GM19240 (cell line): ENCODE measurements around the gene INPPL1.
"Not testable (repeated sequence)": the region's sequence is repeated elsewhere in the genome, so short reads cannot be mapped to it uniquely, and the experiment has no call there.

Experiments
- DNase-seq: peaks from one replicate; pipeline ENCODE4 v3.0.0; 2011; ENCODE audit warnings: low spot score; ENCODE audit not compliant: insufficient read length

INPPL1 gene, protein sequence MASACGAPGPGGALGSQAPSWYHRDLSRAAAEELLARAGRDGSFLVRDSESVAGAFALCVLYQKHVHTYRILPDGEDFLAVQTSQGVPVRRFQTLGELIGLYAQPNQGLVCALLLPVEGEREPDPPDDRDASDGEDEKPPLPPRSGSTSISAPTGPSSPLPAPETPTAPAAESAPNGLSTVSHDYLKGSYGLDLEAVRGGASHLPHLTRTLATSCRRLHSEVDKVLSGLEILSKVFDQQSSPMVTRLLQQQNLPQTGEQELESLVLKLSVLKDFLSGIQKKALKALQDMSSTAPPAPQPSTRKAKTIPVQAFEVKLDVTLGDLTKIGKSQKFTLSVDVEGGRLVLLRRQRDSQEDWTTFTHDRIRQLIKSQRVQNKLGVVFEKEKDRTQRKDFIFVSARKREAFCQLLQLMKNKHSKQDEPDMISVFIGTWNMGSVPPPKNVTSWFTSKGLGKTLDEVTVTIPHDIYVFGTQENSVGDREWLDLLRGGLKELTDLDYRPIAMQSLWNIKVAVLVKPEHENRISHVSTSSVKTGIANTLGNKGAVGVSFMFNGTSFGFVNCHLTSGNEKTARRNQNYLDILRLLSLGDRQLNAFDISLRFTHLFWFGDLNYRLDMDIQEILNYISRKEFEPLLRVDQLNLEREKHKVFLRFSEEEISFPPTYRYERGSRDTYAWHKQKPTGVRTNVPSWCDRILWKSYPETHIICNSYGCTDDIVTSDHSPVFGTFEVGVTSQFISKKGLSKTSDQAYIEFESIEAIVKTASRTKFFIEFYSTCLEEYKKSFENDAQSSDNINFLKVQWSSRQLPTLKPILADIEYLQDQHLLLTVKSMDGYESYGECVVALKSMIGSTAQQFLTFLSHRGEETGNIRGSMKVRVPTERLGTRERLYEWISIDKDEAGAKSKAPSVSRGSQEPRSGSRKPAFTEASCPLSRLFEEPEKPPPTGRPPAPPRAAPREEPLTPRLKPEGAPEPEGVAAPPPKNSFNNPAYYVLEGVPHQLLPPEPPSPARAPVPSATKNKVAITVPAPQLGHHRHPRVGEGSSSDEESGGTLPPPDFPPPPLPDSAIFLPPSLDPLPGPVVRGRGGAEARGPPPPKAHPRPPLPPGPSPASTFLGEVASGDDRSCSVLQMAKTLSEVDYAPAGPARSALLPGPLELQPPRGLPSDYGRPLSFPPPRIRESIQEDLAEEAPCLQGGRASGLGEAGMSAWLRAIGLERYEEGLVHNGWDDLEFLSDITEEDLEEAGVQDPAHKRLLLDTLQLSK

DNA sequence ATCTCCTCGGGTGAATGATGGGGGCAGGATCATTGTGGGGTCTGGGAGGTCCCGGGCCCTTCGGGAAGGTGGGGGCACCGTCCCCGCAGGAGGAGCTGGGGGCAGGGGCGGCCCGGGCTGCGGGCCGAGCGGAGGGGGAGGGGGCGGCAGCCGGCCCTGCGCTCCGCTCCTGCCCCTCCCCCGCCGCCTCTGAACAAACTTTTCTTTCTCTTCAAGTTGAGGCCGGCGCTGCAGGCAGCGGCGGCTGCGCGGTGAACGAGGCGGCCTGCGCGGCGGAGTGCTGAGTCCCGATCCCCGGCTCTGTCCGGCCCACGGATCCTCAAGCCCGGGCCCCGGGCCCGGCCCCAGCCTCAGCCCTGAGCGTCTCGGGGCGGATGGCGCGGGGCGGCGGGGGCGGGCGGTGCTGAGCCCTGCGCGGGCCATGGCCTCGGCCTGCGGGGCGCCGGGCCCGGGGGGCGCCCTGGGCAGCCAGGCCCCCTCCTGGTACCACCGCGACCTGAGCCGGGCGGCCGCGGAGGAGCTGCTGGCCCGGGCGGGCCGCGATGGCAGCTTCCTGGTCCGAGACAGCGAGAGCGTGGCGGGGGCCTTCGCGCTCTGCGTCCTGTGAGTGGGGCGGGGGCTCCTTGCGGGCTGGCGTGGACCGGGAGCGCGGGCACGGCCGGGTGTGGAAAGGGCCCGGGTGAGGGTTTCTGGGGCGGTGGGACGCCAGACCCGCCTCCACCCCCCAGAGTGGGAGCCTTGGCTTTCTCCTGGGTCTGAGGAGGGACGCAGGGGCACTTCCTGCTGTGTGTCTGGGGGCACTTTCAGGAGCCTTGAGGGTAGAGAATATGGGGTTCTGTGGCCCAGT is at the start of gene INPPL1:
INPPL1 (plus strand) TSS at position 204 of the 847 bp plus-strand sequence; CDS start at position 422, 218 bp downstream.
- DNase-seq = no peak

DNA sequence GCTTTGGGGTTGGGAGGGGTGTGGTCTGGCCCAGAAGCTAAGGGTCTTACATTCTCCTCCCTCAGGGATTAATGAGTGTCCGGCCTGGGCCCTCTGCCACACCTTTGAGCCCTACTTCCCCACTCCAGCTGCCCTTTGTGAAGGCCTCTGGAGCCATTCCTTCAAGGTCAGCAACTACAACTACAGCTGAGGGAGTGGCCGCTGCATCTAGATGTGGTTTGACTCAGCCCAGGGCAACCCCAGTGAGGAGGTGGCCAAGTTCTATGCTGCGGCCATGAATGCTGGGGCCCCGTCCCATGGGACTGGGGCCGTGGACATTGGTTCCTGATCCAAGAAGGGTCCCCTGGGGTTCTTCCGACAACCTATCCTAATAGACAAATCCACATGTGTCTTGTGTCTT is 46.9 kb upstream of the INPPL1 start:
- no peak for DNase-seq

DNA sequence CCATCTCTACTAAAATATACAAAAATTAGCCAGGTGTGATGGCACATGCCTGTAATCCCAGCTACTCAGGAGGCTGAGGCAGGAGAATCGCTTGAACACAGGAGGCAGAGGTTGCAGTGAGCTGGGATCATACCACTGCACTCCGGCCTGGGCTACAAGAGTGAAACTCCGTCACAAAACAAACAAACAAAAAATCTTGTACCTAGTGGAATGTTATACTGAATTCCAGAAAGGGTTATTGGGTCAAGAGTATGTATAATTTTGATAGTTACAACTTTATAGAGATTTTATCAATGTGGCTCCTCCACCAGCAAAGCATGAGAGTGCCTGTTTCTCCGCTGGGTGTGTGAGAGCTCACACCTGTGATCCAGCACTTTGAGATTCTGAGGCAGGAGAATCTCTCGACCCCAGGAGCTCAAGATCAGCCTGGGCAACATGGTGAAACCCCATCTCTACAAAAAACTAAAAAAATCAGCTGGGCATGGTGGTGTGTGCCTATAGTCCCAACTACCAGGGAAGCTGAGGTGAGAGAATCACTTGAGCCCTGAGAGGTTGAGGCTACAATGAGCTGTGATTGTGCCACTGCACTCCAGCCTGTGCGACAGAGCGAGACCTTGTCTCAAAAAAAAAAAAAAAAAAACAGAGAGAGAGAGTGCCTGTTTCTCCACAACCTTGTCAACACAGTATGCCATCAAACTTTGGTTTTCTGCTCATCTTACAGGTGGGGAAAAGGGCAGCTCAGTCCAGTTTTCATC is 45.3 kb upstream of the INPPL1 start:
- no peak for DNase-seq

DNA sequence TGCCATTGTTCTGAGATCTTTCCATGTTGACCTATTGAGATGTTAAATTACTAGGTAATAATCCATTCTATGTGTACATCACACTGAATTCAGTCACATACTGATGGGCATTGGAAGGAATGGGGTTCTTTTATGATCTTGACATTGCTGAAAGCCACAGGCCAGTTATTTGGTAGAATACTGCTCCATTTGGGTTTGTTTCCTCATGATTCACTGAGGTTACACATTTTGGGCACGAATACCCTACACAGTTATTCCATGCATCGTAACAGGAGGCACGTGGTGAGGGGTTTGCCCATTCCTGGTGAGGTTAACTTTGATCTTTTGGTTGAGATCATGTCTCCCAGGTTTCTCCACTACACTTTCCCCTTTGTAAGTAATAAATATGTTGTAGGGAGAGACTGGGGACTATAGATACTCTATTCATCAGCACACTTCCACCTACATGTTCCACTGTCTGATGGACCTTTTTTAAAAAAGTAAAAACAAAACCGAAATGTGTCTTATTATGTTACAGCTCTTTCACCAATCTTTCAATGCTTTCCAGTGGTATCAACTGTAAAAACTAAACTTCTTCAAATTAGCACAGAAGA is 44.7 kb upstream of the INPPL1 start:
- DNase-seq = no peak

DNA sequence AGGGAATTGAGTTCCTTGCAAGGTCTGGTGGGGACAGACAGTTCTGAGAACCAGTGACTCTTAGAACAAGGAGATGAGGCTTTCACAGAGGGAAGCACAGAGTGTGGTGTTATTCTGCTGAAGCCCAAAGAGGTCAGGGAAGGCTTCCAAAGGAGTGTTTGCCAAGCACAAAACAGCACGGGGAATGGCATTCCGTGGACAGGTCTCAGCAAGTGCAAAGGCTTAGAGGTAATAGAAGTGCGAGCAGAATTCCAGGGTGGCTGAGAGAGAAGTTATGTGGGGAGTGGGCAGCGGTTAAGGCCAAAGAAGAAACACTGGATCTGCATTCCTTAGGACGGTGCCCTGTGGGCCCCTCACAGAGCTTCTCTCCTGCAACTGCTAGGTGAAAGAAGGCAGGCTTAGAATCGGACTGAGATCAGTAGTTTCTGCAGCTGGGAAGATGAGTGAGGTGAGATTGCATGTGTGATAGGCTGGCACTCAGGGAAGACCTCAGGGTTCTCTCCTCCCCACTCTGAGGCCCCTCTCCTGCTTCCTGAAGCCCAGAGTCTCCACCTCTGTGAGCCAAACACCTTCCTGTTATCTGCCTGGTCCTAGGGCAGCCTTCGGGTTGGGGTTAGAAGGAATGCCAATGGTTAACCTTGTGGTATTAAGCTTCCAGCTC is 43.5 kb upstream of the INPPL1 start:
- DNase-seq = not testable (repeated sequence)

DNA sequence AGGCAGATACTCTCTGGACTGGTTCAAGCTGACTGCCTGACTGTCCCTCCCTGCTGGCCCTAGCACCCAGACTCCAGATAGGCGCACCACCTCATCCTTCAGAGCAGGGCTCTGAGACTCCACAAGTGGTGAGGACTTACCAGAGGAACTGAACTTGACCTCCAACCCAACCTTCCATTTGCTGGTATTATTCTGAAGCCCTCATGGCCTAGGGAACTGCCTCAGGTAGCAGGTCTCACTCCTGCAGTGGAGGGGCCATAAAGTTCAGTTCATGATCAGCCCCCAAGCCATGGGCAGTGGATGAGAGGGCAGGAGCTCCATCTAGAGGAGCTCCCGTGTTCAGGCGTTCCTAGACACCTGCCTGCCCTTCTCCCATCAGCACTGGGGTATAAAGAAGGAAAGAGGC is 43.0 kb upstream of the INPPL1 start:
- DNase-seq = not testable (repeated sequence)

DNA sequence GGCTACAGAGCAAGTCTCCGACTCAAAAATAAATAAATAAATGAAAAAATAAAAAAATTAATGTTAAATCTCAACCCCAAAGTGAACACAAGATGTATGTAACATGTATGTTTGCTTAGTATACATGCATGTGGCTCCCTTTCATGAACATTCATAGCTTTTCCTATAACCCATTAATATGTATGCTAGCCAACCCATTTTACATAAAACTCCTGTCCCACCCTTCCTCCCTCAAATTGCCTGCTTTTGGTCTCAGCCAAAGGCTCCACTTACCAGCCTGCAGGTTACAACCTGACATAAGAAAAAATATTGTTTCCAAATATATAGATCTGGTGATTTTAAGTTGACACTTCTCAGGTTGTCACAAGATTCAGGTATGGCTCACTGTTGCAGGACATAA is 36.3 kb upstream of the INPPL1 start:
- DNase-seq = no peak

DNA sequence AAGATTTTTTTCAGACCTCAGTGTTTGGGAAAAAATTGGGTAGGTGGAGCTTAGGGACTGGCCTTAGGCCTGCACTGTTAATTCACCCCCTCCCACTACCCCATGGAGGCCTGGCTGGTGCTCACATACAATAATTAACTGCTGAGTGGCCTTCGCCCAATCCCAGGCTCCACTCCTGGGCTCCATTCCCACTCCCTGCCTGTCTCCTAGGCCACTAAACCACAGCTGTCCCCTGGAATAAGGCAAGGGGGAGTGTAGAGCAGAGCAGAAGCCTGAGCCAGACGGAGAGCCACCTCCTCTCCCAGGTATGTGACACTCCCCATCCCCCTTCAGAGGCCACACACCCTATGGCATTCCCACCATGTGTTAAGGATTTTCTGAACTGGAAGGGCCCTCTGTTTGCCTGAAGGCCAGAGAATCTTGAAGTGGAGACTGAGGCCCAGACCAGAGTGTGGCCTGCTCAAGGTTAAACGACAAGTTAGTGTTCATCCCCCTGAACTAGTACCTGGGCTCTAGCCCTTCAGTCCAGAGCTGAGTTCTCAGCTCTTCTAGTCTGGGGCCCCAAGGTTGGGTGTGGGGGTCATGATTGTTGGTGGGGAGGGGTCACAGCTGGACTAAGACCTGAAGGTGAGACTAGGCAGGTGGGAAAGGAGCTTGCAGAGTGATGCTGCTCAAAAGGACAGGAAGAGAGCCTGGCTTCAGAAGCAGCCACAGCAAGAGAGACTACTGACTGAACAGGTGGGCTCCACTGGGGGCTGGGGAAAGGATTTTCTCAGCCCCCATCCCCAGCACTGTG is 34.9 kb upstream of the INPPL1 start:
- DNase-seq = no peak

DNA sequence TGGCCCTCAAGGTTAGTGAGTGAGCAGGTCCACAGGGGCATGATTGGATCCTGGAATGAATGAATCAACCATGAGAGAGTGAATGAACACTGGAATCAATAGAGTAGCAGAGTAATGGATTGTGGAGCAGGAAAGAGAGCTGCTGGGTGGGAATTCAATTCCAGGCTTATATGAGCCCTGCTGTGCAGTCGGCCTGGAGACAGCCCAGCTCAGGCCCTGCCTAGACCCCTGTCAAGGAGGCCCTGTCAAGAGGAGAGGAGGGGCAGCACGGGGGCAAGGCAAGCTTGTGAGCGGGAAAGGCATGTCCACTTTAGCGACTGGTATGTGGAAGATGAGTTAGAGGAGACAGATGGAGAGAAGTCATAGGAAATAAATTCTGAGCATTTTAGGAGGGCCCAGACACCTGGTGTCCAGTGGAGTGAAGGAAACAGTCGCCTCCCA is 33.9 kb upstream of the INPPL1 start:
- DNase-seq = no peak

DNA sequence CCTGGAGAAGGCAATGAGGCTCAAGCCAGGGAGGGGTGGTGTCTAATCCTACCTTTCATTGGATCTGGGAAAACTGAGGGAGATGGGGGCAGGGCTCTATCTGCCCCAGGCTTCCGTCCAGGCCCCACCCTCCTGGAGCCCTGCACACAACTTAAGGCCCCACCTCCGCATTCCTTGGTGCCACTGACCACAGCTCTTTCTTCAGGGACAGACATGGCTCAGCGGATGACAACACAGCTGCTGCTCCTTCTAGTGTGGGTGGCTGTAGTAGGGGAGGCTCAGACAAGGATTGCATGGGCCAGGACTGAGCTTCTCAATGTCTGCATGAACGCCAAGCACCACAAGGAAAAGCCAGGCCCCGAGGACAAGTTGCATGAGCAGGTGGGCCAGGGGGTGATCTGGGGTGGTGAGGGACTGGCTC is 32.6 kb upstream of the INPPL1 start, which contains the start of gene FOLR1:
FOLR1 (plus strand) TSS at position 180 of the 421 bp plus-strand sequence; CDS start at position 214, 34 bp downstream.
- DNase-seq = no peak

DNA sequence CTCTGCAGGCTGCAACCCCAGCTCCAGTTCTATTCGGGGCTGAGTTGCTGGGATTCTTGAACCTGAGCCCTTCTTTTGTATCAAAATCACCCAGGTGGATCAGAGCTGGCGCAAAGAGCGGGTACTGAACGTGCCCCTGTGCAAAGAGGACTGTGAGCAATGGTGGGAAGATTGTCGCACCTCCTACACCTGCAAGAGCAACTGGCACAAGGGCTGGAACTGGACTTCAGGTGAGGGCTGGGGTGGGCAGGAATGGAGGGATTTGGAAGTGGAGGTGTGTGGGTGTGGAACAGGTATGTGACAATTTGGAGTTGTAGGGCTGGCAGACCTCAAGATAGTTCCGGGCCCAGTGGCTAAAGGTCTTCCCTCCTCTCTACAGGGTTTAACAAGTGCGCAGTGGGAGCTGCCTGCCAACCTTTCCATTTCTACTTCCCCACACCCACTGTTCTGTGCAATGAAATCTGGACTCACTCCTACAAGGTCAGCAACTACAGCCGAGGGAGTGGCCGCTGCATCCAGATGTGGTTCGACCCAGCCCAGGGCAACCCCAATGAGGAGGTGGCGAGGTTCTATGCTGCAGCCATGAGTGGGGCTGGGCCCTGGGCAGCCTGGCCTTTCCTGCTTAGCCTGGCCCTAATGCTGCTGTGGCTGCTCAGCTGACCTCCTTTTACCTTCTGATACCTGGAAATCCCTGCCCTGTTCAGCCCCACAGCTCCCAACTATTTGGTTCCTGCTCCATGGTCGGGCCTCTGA is 28.9 kb upstream of the INPPL1 start:
- DNase-seq = no peak

DNA sequence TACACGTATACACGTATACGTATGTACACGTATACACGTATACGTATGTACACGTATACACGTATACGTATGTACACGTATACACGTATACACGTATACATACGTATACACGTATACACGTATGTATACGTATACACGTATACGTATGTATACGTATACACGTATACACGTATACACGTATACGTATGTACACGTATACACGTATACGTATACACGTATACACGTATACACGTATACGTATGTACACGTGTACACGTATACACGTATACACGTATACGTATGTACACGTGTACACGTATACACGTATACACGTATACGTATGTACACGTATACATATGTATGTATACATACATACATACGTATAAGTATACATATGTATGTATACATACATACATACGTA is 23.1 kb upstream of the INPPL1 start:
- DNase-seq = not testable (repeated sequence)

DNA sequence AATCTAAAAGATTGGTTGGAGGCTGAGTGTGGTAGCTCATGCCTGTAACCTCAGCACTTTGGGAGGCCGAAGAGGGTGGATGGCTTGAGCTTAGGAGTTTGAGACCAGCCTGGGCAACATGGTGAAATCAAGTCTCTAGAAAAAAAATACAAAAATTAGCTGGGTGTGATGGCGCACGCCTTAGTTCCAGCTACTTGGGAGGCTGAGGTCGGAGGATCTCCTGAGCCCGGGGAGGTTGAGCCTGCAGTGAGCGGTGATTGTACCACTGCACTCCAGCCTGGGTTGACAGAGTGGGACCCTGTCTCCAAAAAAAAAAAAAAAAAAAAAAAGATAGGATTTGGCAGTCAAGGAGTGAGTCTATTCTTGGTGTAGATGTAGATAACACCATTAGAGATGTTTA is 22.0 kb upstream of the INPPL1 start:
- no peak for DNase-seq

DNA sequence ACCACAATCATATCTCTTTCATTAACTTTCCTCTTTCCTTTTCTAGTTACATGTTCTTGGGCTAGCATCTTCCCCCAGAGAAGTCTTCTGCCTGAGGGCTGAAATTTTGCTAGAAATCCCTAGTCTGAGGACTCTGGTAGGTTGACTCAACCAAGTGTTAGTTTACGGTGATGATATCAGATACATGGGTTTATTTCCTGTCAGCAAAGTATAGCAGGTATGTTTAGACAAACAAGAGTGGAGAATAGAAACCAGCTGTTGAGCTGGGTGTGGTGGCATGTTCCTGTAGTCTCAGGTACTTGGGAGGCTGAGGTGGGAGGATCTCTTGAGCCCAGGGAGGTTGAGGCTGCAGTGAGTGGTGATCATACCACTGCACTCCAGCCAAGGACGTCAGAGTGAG is 21.4 kb upstream of the INPPL1 start:
- no peak for DNase-seq

DNA sequence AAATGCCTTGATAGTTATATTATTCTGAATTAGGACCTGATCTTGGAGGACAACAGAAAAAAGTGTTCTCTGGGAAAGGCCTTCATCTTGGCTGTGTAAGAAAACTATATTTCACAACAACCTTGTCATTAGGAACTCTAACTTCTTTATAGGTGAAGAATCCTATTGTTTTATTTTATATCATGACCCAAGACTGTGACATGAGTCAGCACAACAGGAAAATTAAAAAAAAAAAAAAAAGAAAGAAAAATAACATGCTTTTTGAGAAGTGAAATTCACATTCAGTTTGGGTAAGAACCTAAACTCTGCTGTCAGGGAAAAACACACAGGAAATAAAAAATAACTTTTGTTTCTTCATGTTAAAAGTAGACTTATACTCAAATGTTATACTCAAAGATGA is 19.7 kb upstream of the INPPL1 start:
- DNase-seq = no peak

DNA sequence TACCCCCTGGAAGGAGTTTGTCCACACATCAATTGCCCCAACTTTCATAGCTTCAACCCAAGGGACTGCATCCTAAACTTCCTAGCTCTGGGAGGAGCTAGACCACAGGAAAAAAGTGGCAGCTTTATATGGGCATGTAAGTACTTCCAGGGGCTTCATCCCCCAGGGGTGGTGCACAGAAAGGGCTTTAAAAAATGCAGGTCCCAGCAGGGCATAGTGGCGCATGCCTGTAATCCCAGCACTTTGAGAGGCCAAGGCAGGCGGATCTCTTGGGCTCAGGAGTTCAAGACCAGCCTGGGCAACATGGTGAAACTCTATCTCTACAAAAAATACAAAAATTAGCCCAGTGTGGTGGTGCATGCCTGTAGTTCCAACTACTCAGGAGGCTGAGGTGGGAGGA is 17.8 kb upstream of the INPPL1 start:
- DNase-seq = not testable (repeated sequence)

DNA sequence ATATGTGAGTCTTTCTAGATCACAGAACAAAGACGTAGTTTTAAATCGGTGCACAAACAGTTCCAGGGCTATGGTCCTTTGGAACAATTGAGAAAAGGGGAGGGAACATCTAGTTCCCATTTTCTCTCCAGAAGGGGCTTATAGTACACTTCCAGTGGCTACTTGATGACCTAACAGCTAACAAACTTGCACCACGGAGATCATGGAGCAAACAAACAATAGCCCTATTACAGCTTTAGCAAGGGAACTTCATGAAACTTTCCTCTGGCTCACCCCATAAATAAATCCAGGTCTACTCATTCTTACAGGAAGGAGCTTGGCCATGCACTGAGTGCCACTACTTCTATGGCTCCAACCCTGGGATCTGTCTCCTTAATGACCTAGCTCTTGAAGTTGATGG is 16.3 kb upstream of the INPPL1 start:
- DNase-seq = no peak
